HepG2 (cell line): ENCODE measurements around the gene NCAPD2. TPM values are rescaled to one million over a fixed set of nuclear protein-coding genes. Genes with fewer than 3 reads are reported as not detected.

Source experiments
- AHR ChIP-seq: IDR thresholded peaks from 2 replicates; pipeline ENCODE4 v1.6.1; 2018; ENCODE audit warnings: missing genetic modification reagents, missing compliant biosample characterization
- ATF2 ChIP-seq: sonication (generic); formaldehyde crosslinking; IDR thresholded peaks from 2 replicates; pipeline ENCODE4 v1.4.0; 2020; ENCODE audit warnings: missing genetic modification reagents
- CENPT ChIP-seq: sonication (generic); formaldehyde crosslinking; IDR thresholded peaks from 2 replicates; pipeline ENCODE4 v1.8.0; 2022; ENCODE audit warnings: low read depth, mild to moderate bottlenecking, moderate library complexity, missing genetic modification reagents
- DDIT3 ChIP-seq: sonication (generic); formaldehyde crosslinking; IDR thresholded peaks from 2 replicates; pipeline ENCODE4 v1.4.0; 2020; ENCODE audit warnings: mild to moderate bottlenecking, missing genetic modification reagents
- ETS1 ChIP-seq: sonication (generic); formaldehyde crosslinking; IDR thresholded peaks from 2 replicates; pipeline ENCODE4 v1.4.0; 2020; ENCODE audit warnings: missing genetic modification reagents
- HNRNPUL1 ChIP-seq: fragments of 200-400 bp; formaldehyde crosslinking; IDR thresholded peaks from 2 replicates; pipeline ENCODE4 v1.6.1; 2017; ENCODE audit warnings: low read depth, mild to moderate bottlenecking, low read length, moderate library complexity
- JDP2 ChIP-seq: sonication (generic); formaldehyde crosslinking; IDR thresholded peaks from 2 replicates; pipeline ENCODE4 v1.8.1; 2022; ENCODE audit warnings: missing genetic modification reagents, borderline replicate concordance
- KDM4B ChIP-seq: sonication (generic); formaldehyde crosslinking; IDR thresholded peaks from 2 replicates; pipeline ENCODE4 v1.4.0; 2020; ENCODE audit warnings: missing genetic modification reagents
- MXI1 ChIP-seq: IDR thresholded peaks from 3 replicates; pipeline ENCODE4 v1.6.1; 2012; ENCODE audit warnings: low read depth, low read length, inconsistent platforms, borderline replicate concordance
- PAXIP1 ChIP-seq: sonication (generic); formaldehyde crosslinking; conservative IDR thresholded peaks from 2 replicates; pipeline ENCODE4 v1.4.0; 2020; ENCODE audit warnings: mild to moderate bottlenecking, missing genetic modification reagents, moderate library complexity
- PRPF4 ChIP-seq: fragments of 200-400 bp; formaldehyde crosslinking; IDR thresholded peaks from 2 replicates; pipeline ENCODE4 v1.6.1; 2016; ENCODE audit warnings: low read length, low read depth; ENCODE audit not compliant: poor library complexity, severe bottlenecking
- SKIL ChIP-seq: sonication (generic); formaldehyde crosslinking; IDR thresholded peaks from 2 replicates; pipeline ENCODE4 v1.8.0; 2022; ENCODE audit warnings: missing genetic modification reagents, mild to moderate bottlenecking, moderate library complexity, borderline replicate concordance
- ZFP37 ChIP-seq: sonication (generic); formaldehyde crosslinking; IDR thresholded peaks from 2 replicates; pipeline ENCODE4 v1.4.0; 2020; ENCODE audit warnings: missing genetic modification reagents, borderline replicate concordance
- ZNF234 ChIP-seq: sonication (generic); formaldehyde crosslinking; conservative IDR thresholded peaks from 2 replicates; pipeline ENCODE4 v1.5.1; 2020; ENCODE audit warnings: mild to moderate bottlenecking, missing genetic modification reagents
- ZNF282 ChIP-seq: fragments of 450-650 bp; IDR thresholded peaks from 2 replicates; pipeline ENCODE4 v1.6.1; 2018; ENCODE audit not compliant: partially characterized antibody
- ZNF547 ChIP-seq: sonication (generic); formaldehyde crosslinking; IDR thresholded peaks from 2 replicates; pipeline ENCODE4 v1.5.1; 2020; ENCODE audit warnings: mild to moderate bottlenecking, missing genetic modification reagents
- ZNF660 ChIP-seq: sonication (generic); formaldehyde crosslinking; IDR thresholded peaks from 2 replicates; pipeline ENCODE4 v1.5.1; 2020; ENCODE audit warnings: mild to moderate bottlenecking, low read depth, missing genetic modification reagents, borderline replicate concordance
- ZNF749 ChIP-seq: sonication (generic); formaldehyde crosslinking; IDR thresholded peaks from 2 replicates; pipeline ENCODE4 v1.8.0; 2022; ENCODE audit warnings: mild to moderate bottlenecking, missing genetic modification reagents, moderate library complexity, borderline replicate concordance
- ZNF782 ChIP-seq: sonication (generic); formaldehyde crosslinking; IDR thresholded peaks from 2 replicates; pipeline ENCODE4 v1.4.0; 2020; ENCODE audit warnings: missing genetic modification reagents, mild to moderate bottlenecking, borderline replicate concordance
- polyA plus RNA-seq, 8 experiments: library from polyadenylated mRNA; depleted of rRNA in 3 of 8; stranded (reverse) in 7 of 8; unstranded in 1 of 8; fragments of >200 nt; fragmentation: Illumina TruSeq in 4 of 8; extraction: Trizol in 4 of 8; gene quantifications; 2 replicates each; pipeline versions ENCODE4 v1.2.1 to v1.2.3, GENCODE V29; 2011 to 2016; ENCODE audit warnings: low read depth in 4 of 8, missing spikeins in 1 of 8, mixed read lengths in 1 of 8; ENCODE audit not compliant: insufficient read depth in 1 of 8
- total RNA-seq, 5 experiments: library from RNA; depleted of rRNA; stranded (reverse); fragments of >200 nt; fragmentation: Illumina TruSeq; extraction: Trizol; gene quantifications; 2 replicates each; pipeline ENCODE4 v1.2.3, GENCODE V29; 2016; ENCODE audit warnings: low read depth in 1 of 5

NCAPD2 gene
- total and polyA plus RNA-seq, 2 of the 13 experiments (the other 11 are each of a cell fraction or from before 2014, with no cell fraction given): 51.1 to 65.6 TPM

GRCh38 chr12:6470375-6471163 lies 23.3 kb upstream of the NCAPD2 start, which contains the start of gene VAMP1 (continued):
- no peak for TF ChIP-seq PRPF4
- no peak for TF ChIP-seq ZNF782 (CRISPR knock-in tag)
- peak; percentile 81; the same call in 1 of the 2 replicates for TF ChIP-seq AHR (CRISPR knock-in tag)
- no peak for TF ChIP-seq ZNF234 (CRISPR knock-in tag)
- no peak for TF ChIP-seq DDIT3 (CRISPR knock-in tag)
- peak; percentile 62; the same call in 1 of the 2 replicates for TF ChIP-seq ATF2 (CRISPR knock-in tag)
- TF ChIP-seq ZFP37 (CRISPR knock-in tag): peak; percentile 35; the same call in 1 of the 2 replicates
- peak; percentile 25; the same call in 1 of the 2 replicates for TF ChIP-seq KDM4B (CRISPR knock-in tag)
- TF ChIP-seq ETS1: no peak
- no peak for TF ChIP-seq JDP2 (CRISPR knock-in tag)
- peak; percentile 69; the same call in 1 of the 2 replicates for TF ChIP-seq SKIL
- TF ChIP-seq ZNF660 (CRISPR knock-in tag): no peak
- peak; percentile 76 for TF ChIP-seq ZNF547 (CRISPR knock-in tag)
- peak; percentile 9; the same call in 1 of the 3 replicates for TF ChIP-seq MXI1
- TF ChIP-seq ZNF282: no peak
- peak; percentile 63; the same call in 1 of the 2 replicates for TF ChIP-seq HNRNPUL1
- TF ChIP-seq ZNF749 (CRISPR knock-in tag): peak; percentile 82
- TF ChIP-seq PAXIP1: no peak; the same call in 1 of the 2 replicates
- no peak for TF ChIP-seq CENPT
